ENCODE data around the gene TAT.
"Not testable (repeated sequence)": the region's sequence is repeated elsewhere in the genome, so short reads cannot be mapped to it uniquely, and the experiment has no call there.

Gene TAT

GRCh38 chr16:71593048-71593999 lies 16.4 kb upstream of the TAT start:
- Histone ChIP-seq H3K9ac (ENCODE audit: low read depth, low read length, poor library complexity, severe bottlenecking) (no peak overlapping the region), H3K36me3 (ENCODE audit: insufficient read depth, low read length) (no peaks in the 10 kb centered on the region), H3K9me3 (ENCODE audit: insufficient read depth, low read depth, low read length) (no peaks in the 10 kb centered on the region), H2AFZ (ENCODE audit: low read length) (no peak overlapping the region), H3K9me2 (replicated peaks; ENCODE audit: low read depth, low read length) (no peaks in the 10 kb centered on the region), H3K27me3 (ENCODE audit: insufficient read depth, low read length, poor library complexity, severe bottlenecking) (no peaks in the 10 kb centered on the region), H4K20me1 (ENCODE audit: insufficient read depth, low read length, poor library complexity, severe bottlenecking) (no peaks in the 10 kb centered on the region), H3K4me3 (ENCODE audit: low read length, poor library complexity, severe bottlenecking) (no peak overlapping the region), H3F3A (ENCODE audit: low read depth) (no peaks in the 10 kb centered on the region), H3K4me1 (ENCODE audit: insufficient read depth, low read length, poor library complexity, severe bottlenecking) (no peaks in the 10 kb centered on the region), H3K4me2 (ENCODE audit: low read depth, low read length, poor library complexity, severe bottlenecking) (no peak overlapping the region), H3K79me2 (ENCODE audit: insufficient read depth, low read length) (no peaks in the 10 kb centered on the region)
- TF ChIP-seq EZH2phosphoT487 (IDR thresholded peaks at IDR 0.05; ENCODE audit: borderline replicate concordance) = no peak
- no peak for TF ChIP-seq CTCF (conservative IDR thresholded peaks at IDR 0.05; ENCODE audit: low read length)

GRCh38 chr16:71591917-71592316 lies 15.0 kb upstream of the TAT start:
- Histone ChIP-seq H3K4me2 (ENCODE audit: low read depth, low read length, poor library complexity, severe bottlenecking) (no peak overlapping the region), H4K20me1 (ENCODE audit: insufficient read depth, low read length, poor library complexity, severe bottlenecking) (no peaks in the 10 kb centered on the region), H3K9me2 (replicated peaks; ENCODE audit: low read depth, low read length) (no peaks in the 10 kb centered on the region), H3K9me3 (ENCODE audit: insufficient read depth, low read depth, low read length) (no peaks in the 10 kb centered on the region), H3K9ac (ENCODE audit: low read depth, low read length, poor library complexity, severe bottlenecking) (no peak overlapping the region), H2AFZ (ENCODE audit: low read length) (no peak overlapping the region), H3K4me1 (ENCODE audit: insufficient read depth, low read length, poor library complexity, severe bottlenecking) (no peaks in the 10 kb centered on the region), H3K79me2 (ENCODE audit: insufficient read depth, low read length) (no peaks in the 10 kb centered on the region), H3K4me3 (ENCODE audit: low read length, poor library complexity, severe bottlenecking) (no peak overlapping the region), H3K36me3 (ENCODE audit: insufficient read depth, low read length) (no peaks in the 10 kb centered on the region), H3K27me3 (ENCODE audit: insufficient read depth, low read length, poor library complexity, severe bottlenecking) (no peaks in the 10 kb centered on the region), H3F3A (ENCODE audit: low read depth) (no peaks in the 10 kb centered on the region)
- no peak for TF ChIP-seq CTCF (conservative IDR thresholded peaks at IDR 0.05; ENCODE audit: low read length)
- TF ChIP-seq EZH2phosphoT487 (IDR thresholded peaks at IDR 0.05; ENCODE audit: borderline replicate concordance) = no peak

DNA sequence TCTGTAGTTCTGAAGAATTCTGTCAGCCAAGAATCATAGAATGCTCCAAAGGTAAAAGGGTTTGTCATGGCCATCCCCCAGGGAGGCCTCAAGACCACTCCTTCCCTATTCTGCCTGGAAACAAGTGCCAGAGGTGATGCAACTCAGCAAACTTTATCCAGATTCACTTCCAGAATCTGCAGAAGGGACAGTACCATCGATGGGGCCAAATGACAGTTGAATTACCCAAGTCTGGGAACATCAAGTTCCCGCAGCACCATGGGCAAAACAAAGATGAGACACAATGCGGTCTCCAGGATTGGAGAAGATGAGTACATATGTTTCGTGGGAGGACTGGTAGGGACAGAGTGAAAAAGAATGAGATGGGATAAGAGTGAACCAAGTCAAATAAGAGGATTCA lies 13.7 kb upstream of the TAT start:
- Histone ChIP-seq H3K9me3 (ENCODE audit: insufficient read depth, low read depth, low read length) (no peaks in the 10 kb centered on the region), H3K9ac (ENCODE audit: low read depth, low read length, poor library complexity, severe bottlenecking) (no peak overlapping the region)

GRCh38 chr16:71590071-71590470 lies 13.2 kb upstream of the TAT start:
- not testable (repeated sequence) for H2AFZ ChIP-seq (ENCODE audit: low read length); H4K20me1 ChIP-seq (ENCODE audit: insufficient read depth, low read length, poor library complexity, severe bottlenecking); H3K4me2 ChIP-seq (ENCODE audit: low read depth, low read length, poor library complexity, severe bottlenecking); H3K79me2 ChIP-seq (ENCODE audit: insufficient read depth, low read length); H3F3A ChIP-seq (ENCODE audit: low read depth); H3K27me3 ChIP-seq (ENCODE audit: insufficient read depth, low read length, poor library complexity, severe bottlenecking); H3K36me3 ChIP-seq (ENCODE audit: insufficient read depth, low read length); H3K9ac ChIP-seq (ENCODE audit: low read depth, low read length, poor library complexity, severe bottlenecking); H3K4me3 ChIP-seq (ENCODE audit: low read length, poor library complexity, severe bottlenecking); H3K9me3 ChIP-seq (ENCODE audit: insufficient read depth, low read depth, low read length); H3K4me1 ChIP-seq (ENCODE audit: insufficient read depth, low read length, poor library complexity, severe bottlenecking); H3K9me2 ChIP-seq (replicated peaks; ENCODE audit: low read depth, low read length)

More for the DNA sequence above, 13.7 kb upstream of the TAT start:
- no peak for TF ChIP-seq CTCF (conservative IDR thresholded peaks at IDR 0.05; ENCODE audit: low read length)
- no peak for TF ChIP-seq EZH2phosphoT487 (IDR thresholded peaks at IDR 0.05; ENCODE audit: borderline replicate concordance)
- H3K9me2 ChIP-seq (replicated peaks; ENCODE audit: low read depth, low read length) = no peaks in the 10 kb centered on the region
- no peak overlapping the region for H3K4me2 ChIP-seq (ENCODE audit: low read depth, low read length, poor library complexity, severe bottlenecking)
- no peaks in the 10 kb centered on the region for H3K4me1 ChIP-seq (ENCODE audit: insufficient read depth, low read length, poor library complexity, severe bottlenecking)
- no peak overlapping the region for H3K4me3 ChIP-seq (ENCODE audit: low read length, poor library complexity, severe bottlenecking)
- no peaks in the 10 kb centered on the region for H3K27me3 ChIP-seq (ENCODE audit: insufficient read depth, low read length, poor library complexity, severe bottlenecking)
- no peak overlapping the region for H2AFZ ChIP-seq (ENCODE audit: low read length)
- H3F3A ChIP-seq (ENCODE audit: low read depth) = no peaks in the 10 kb centered on the region
- H3K79me2 ChIP-seq (ENCODE audit: insufficient read depth, low read length) = no peaks in the 10 kb centered on the region
- H3K36me3 ChIP-seq (ENCODE audit: insufficient read depth, low read length) = no peaks in the 10 kb centered on the region
- H4K20me1 ChIP-seq (ENCODE audit: insufficient read depth, low read length, poor library complexity, severe bottlenecking) = no peaks in the 10 kb centered on the region

DNA sequence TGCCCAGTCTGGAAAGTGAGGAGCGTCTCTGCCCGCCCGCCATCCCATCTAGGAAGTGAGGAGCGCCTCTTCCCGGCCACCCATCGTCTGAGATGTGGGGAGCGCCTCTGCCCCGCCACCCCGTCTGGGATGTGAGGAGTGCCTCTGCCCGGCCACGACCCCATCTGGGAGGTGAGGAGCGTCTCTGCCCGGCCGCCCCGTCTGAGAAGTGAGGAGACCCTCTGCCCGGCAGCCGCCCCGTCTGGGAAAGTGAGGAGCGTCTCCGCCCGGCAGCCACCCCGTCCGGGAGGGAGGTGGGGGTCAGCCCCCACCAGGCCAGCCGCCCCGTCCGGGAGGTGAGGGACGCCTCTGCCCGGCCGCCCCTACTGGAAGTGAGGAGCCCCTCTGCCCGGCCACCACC lies 12.4 kb upstream of the TAT start:
- not testable (repeated sequence) for H3K4me2 ChIP-seq (ENCODE audit: low read depth, low read length, poor library complexity, severe bottlenecking)

More for the DNA sequence above, 12.4 kb upstream of the TAT start:
- H3F3A ChIP-seq (ENCODE audit: low read depth); H3K9ac ChIP-seq (ENCODE audit: low read depth, low read length, poor library complexity, severe bottlenecking); H3K36me3 ChIP-seq (ENCODE audit: insufficient read depth, low read length); H3K4me3 ChIP-seq (ENCODE audit: low read length, poor library complexity, severe bottlenecking); H4K20me1 ChIP-seq (ENCODE audit: insufficient read depth, low read length, poor library complexity, severe bottlenecking); H3K9me3 ChIP-seq (ENCODE audit: insufficient read depth, low read depth, low read length); H2AFZ ChIP-seq (ENCODE audit: low read length); H3K27me3 ChIP-seq (ENCODE audit: insufficient read depth, low read length, poor library complexity, severe bottlenecking); H3K4me1 ChIP-seq (ENCODE audit: insufficient read depth, low read length, poor library complexity, severe bottlenecking); H3K79me2 ChIP-seq (ENCODE audit: insufficient read depth, low read length); H3K9me2 ChIP-seq (replicated peaks; ENCODE audit: low read depth, low read length): not testable (repeated sequence)
